Lower lobe of right lung (tissue), 2 donors: ENCODE measurements around the gene ADGRL3. TPM values are rescaled to one million over a fixed set of nuclear protein-coding genes. Genes with fewer than 3 reads are reported as not detected.

Source experiments
- ATAC-seq, 2 donors: fragments of 200-7000 bp; cut with Tn5 transposase; one replicate each; pipeline ENCODE4 v1.9.1; 2020 to 2022; ENCODE audit warnings: mild to moderate bottlenecking in 2 of 2, moderate library complexity in 2 of 2
- DNase-seq: peaks from one replicate; pipeline ENCODE4 v3.0.0-alpha.2; 2020
- H3K27ac ChIP-seq: fragments of 200-600 bp; one replicate; pipeline ENCODE4 v1.8.0; 2022
- H3K27me3 ChIP-seq: fragments of 200-600 bp; one replicate; pipeline ENCODE4 v1.8.0; 2022; ENCODE audit warnings: low read depth
- H3K36me3 ChIP-seq: fragments of 200-600 bp; one replicate; pipeline ENCODE4 v1.8.0; 2022; ENCODE audit warnings: mild to moderate bottlenecking
- H3K4me1 ChIP-seq: fragments of 200-600 bp; one replicate; pipeline ENCODE4 v1.8.0; 2022
- H3K4me3 ChIP-seq: fragments of 200-600 bp; one replicate; pipeline ENCODE4 v1.8.0; 2022; ENCODE audit warnings: mild to moderate bottlenecking
- H3K9me3 ChIP-seq: fragments of 200-600 bp; one replicate; pipeline ENCODE4 v1.8.0; 2022
- CTCF ChIP-seq: fragments of 200-600 bp; IDR thresholded peaks from one replicate; pipeline ENCODE4 v1.8.0; 2022; ENCODE audit warnings: antibody characterized with exemption, mild to moderate bottlenecking
- intact Hi-C: fragments of 100-400 bp; cut with DNase I; formaldehyde crosslinking; loops from one replicate; pipeline ENCODE4 v1.11.0; 2022
- total RNA-seq: library from RNA; stranded (reverse); fragmentation: NEBNext Ultra II Directional; extraction: Animal tissue kit (Norgen Biotek cat#: 25700); gene quantifications from one replicate; pipeline ENCODE4 v1.2.1, GENCODE V29; 2021
- donor health status: DM: no; HTN: yes; CAD: no; lungs with severe emphysema.

Gene ADGRL3
- total RNA-seq, 1 donor from 2014 or later = 6.0 TPM

DNA sequence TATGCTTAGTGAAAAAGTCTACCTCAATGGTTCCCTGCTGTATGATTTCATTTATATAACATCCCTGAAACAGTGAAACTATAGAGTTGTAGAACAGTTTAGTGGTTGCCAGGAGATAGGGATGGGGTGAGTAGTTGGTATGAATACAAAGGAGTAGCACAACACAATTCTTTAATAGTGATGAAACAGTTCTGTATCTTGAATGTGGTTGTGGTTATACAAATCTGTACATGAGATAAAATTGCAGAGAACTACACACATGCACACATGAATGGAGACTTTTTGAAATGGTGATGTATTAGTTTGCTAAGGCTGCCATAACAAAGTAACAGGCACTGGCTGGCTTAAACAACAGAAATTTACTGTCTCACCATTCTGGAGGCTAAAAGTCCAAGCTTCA lies 677.1 kb downstream of the ADGRL3 start:
- H3K27ac ChIP-seq = no peak overlapping the region
- ATAC-seq = no peak
- no peaks in the 10 kb centered on the region for H3K4me1 ChIP-seq
- no peaks in the 10 kb centered on the region for H3K27me3 ChIP-seq
- DNase-seq = no peak
- H3K4me3 ChIP-seq = no peak overlapping the region
- TF ChIP-seq CTCF = no peak
- H3K9me3 ChIP-seq = no peaks in the 10 kb centered on the region
- intact Hi-C loops = no loop called here
- no peaks in the 10 kb centered on the region for H3K36me3 ChIP-seq

DNA sequence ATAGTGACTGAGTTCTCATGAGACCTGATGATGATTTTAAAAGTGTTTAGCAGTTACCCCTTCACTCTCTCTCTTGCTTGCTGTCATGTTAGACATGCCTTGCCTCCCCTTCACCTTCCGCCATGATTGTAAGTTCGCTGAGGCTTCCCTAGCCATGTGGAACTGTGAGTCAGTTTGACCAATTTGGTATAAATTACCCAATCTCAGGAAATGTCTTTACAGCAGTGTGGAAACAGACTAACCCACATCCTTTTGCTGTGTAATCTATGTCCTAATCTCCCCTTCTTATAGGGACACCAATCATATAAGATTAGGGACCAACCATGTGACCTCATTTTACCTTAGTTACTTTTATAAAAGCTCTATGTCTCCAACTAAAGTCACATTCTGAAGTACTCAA lies 677.8 kb downstream of the ADGRL3 start:
- TF ChIP-seq CTCF = no peak
- no peaks in the 10 kb centered on the region for H3K9me3 ChIP-seq
- no peaks in the 10 kb centered on the region for H3K27me3 ChIP-seq
- no peak for ATAC-seq
- H3K36me3 ChIP-seq = no peaks in the 10 kb centered on the region
- H3K4me1 ChIP-seq = no peaks in the 10 kb centered on the region
- H3K27ac ChIP-seq = no peak overlapping the region
- DNase-seq = no peak
- intact Hi-C loops = no loop called here
- no peak overlapping the region for H3K4me3 ChIP-seq

GRCh38 chr4:61882381-61882780 lies 682.3 kb downstream of the ADGRL3 start:
- H3K4me3 ChIP-seq = no peak overlapping the region

GRCh38 chr4:61886131-61886530 lies 686.0 kb downstream of the ADGRL3 start:
- Histone ChIP-seq H3K27ac (no peak overlapping the region), H3K9me3 (no peaks in the 10 kb centered on the region), H3K36me3 (no peaks in the 10 kb centered on the region), H3K4me3 (no peak overlapping the region), H3K27me3 (no peaks in the 10 kb centered on the region), H3K4me1 (no peaks in the 10 kb centered on the region)
- no peak for TF ChIP-seq CTCF
- no peak for DNase-seq
- intact Hi-C loops = no loop called here
- no peak for ATAC-seq

More at GRCh38 chr4:61882381-61882780, 682.3 kb downstream of the ADGRL3 start:
- intact Hi-C loops = no loop called here
- ATAC-seq = no peak
- DNase-seq = no peak
- H3K27ac ChIP-seq = no peak overlapping the region
- no peaks in the 10 kb centered on the region for H3K4me1 ChIP-seq
- no peaks in the 10 kb centered on the region for H3K9me3 ChIP-seq
- no peaks in the 10 kb centered on the region for H3K27me3 ChIP-seq
- no peak for TF ChIP-seq CTCF
- no peaks in the 10 kb centered on the region for H3K36me3 ChIP-seq

DNA sequence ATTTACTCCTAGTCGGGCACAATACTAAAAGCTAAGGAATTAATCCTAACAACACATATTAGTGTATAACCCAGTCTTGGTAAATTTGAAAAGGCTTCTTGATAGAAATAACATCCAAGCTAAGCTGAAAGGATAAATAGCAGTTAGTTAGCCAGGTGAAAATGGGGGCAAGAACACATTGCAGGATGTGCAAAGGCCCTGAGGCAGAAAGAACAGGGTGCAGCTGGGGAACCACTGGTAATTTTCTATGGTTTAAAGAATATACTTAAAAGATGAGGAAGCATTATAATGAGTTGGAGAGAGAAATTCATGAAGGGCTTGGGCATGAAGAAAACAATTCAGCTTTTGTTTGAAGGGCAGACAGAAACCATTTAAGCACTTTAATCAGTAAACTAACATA lies 689.0 kb downstream of the ADGRL3 start:
- Histone ChIP-seq H3K27ac (no peak overlapping the region), H3K27me3 (no peaks in the 10 kb centered on the region), H3K36me3 (no peaks in the 10 kb centered on the region), H3K9me3 (no peaks in the 10 kb centered on the region), H3K4me3 (no peak overlapping the region), H3K4me1 (no peaks in the 10 kb centered on the region)
- DNase-seq (no peak), ATAC-seq (no peak)
- intact Hi-C loops = no loop called here
- TF ChIP-seq CTCF = no peak

DNA sequence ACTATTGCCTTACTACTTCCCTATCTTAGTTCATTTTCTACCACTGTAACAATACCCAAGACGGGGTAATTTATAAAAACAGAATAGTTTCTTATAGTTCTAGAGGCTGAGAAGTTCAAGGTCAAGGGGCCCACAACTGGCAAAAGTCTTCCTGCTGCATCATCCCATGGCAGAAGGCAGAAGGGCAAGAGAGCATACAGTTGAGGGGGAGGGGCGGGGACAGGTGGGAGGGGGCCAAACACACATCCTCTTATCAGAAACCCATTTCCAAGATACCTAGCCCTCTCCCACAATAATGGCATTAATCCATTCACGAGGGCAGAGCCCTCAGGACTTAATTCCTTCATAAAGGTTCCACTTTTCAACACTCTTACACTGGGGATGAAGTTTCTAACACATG lies 690.2 kb downstream of the ADGRL3 start:
- intact Hi-C loops = no loop called here
- H3K4me1 ChIP-seq = no peaks in the 10 kb centered on the region
- no peak overlapping the region for H3K27ac ChIP-seq
- no peaks in the 10 kb centered on the region for H3K27me3 ChIP-seq
- H3K4me3 ChIP-seq = no peak overlapping the region
- no peak for DNase-seq
- TF ChIP-seq CTCF = no peak
- no peaks in the 10 kb centered on the region for H3K36me3 ChIP-seq
- H3K9me3 ChIP-seq = no peaks in the 10 kb centered on the region
- ATAC-seq = no peak
